ENCODE results near the gene NEK8.
"Not testable (repeated sequence)": the region's sequence is repeated elsewhere in the genome, so short reads cannot be mapped to it uniquely, and the experiment has no call there.

Gene NEK8

DNA sequence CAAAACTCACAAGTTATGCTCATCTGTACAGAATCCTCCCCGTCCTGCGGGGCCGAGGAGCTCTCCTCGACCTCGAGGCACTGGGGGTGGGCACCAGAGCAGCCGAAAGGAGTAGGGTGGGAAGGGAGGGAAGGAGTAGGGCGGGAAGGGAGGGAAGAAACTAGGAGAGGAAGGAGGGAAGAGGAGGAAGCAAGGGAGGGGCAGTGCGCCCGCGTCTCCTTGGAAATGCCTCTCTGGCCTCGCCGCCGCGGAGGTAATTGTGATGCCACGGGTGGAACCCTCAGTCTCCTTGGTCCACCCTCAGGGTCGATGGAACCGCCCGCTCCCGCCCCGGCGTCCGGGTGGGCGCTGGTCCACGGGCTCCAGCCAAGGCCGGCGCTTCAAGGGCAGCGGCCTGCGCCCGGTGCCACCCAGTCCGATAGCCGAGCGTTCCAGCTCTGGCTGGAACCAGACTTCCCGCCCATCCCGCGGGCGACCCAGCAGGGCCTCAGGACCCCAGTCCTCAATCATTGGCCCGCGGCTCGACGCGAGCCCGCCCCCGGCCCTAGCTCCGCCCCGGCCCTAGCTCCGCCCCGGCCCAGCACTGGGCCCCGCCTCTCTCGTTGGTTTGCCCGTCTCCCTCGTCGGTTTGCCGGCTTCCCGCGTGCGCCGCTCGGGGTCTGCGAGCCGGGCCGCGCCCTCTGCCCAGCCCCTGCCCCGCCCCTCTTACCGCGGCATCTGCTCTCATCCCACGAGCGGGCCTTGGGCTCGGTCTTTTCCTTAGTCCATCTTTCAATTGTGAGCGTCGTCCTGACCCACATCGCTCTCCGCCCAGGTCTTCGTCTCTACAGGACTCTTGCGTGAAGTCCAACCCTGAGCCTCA, 17.5 kb upstream of the NEK8 start:
- peak; percentile 81 for DNase-seq (ENCODE audit: low read depth)

DNA sequence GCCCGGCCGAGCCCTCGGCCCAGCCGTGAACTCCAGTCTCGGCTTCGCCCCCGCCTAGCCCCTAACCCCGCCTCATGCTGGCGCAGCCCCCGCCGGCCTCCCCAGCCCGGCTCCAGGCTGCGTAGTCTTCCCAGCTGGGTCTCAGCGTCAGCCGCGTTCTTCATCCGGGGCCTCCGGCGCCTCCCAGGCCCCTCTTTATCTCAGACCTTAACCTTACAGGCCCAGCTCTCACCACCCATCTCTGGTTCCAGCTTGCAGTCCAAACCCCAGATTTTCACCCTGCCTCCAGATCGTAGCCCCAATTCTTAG, 16.9 kb upstream of the NEK8 start, which contains the start of gene PROCA1:
TSS of gene PROCA1 (minus strand) at position 166 of the 309 bp plus-strand sequence. CDS start 228 bp downstream, outside the sequence.
- no peak for DNase-seq (ENCODE audit: low read depth)

DNA sequence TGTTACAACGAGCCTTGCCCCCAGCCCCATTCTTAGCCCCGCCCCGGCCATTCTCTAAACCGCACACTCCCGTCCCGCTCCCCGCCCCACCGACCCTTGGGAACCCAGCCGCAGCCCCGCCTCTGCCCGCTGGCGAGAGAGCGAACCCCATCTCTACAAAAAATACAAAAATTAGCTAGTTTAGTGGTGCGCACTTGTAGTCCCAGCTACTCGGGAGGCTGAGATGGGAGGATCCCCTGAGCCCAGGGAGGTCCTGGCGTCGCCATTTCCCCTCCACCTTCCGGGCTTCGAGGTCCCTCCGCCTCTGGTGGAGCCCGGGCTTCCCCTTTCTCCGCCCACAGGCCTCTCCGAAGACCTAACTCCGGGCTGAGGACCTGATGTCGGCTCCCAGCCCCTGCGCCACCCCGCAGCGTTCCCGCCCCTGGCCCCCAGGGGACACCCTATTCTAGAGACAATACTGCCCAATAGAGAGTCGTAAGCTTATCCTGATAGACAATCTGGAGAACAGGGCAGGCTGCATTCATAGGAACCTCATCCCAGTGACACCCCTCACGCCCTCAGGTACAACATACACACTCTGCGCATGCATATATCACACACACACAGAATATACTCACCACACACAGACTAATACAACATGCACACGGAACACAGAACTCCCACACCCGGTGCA, 16.4 kb upstream of the NEK8 start:
- DNase-seq (ENCODE audit: low read depth), result peak; percentile 53

DNA sequence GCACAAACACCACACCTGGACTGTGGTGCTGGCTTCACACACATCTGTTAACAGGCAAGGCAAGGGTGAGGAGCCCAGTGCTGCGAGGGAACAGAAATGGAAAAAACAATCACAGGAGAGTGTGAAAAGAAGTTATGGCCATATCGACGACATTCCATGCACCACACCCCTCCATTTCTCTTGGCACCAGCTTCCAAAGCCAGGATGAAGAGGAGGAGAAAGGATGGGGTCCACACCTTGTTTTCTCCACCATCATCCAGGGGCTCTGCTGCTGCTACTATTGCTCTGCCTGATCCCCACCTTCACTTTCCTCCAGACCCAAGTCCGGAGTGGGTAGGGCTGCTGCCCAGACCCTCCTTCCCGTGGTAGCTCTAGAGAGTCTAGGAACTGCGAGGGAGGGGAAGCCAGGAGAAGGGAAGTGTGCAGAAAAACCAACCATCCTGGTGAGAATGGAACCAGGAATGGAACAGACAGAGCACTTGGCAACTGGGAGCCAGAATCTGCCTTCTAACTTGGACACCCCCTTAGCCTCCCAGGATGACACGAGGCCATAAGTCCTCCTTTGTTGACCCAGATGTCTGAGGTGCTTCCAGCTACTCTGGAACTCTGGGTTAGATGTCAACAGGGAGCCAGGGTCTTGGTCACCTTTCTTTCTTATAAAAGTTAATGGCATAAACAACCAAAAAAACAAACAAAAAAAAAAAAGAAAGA, 15.7 kb upstream of the NEK8 start:
- DNase-seq (ENCODE audit: low read depth), result no peak

DNA sequence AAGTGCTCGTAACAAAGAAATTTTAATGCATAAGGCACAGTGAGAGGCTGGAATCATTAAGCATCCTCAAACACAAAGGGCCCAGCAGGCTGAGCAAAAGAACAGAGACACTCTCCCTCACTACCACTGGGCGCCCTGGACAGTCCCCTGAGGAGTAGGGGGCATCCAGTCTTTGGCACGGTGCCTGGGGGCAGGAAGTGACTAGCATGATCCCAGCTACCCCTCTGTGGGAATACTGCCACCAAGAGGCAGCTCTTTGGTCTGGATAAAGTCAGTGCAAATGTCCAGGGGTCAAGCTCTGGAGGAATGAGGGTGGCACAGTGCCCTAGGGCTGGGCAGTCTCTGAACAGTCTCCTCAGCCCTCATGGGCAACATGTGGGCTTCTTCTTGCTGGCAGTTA, 14.3 kb upstream of the NEK8 start:
- no peak for DNase-seq (ENCODE audit: low read depth)

DNA sequence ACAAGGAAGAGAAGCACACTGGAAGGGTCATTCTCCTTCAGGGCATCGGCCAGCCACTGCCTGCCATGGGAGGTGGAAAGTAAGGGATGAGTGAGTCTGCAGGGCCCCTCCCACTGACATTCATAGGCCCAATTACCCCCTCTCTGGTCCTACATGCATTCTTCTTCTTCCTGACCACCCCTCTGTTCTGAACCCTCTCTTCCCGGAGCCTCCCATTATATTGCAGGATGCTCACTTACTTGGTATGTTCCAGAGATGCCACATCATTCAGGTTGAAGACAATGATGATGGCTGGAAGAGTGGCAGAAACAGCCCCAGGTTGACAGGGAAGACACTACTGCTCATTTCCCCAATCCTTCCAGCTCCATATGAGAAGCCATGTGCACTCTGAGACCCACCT, 13.4 kb upstream of the NEK8 start:
- no peak for DNase-seq (ENCODE audit: low read depth)

DNA sequence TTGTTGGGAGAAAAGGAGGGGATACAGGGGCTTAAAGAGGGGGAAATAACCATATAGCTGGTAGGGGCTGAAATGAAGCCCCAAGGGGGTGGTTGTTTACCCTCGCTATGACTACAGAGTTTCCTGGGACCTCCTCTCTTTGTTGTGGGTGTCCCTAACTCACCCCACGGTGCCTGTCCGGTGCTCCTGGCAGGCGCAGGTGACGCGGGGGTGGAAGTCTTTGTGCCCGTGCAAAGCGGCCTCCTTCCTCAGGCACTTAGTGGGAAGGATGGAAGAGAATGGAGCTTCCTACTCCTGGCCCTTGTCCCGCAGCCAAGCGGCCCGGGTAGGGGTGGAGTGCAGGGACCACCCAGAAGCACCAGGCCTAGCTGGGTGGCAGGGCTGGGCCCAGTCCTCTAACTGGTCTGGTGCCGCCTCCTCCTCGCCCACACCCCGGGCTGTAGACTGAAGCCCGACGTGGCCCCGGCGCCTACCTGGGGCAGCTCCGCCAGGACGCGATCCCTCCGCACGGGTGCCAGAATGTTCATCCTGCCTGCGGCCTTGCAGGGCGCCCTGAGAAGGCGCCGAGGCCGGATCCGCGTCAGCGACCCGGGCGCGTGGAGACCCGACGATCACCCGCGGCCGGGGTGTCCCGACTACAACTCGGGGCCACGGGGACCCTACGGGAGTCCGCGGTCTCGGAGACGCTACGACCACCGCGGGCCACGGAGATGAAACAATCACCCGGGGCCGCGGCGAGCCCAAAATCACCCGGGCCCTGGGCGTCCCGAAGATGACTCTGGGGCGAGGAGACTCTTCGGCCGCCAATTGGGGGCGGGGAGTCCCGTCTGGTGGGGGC, 11.6 kb upstream of the NEK8 start:
- no peak for DNase-seq (ENCODE audit: low read depth)

DNA sequence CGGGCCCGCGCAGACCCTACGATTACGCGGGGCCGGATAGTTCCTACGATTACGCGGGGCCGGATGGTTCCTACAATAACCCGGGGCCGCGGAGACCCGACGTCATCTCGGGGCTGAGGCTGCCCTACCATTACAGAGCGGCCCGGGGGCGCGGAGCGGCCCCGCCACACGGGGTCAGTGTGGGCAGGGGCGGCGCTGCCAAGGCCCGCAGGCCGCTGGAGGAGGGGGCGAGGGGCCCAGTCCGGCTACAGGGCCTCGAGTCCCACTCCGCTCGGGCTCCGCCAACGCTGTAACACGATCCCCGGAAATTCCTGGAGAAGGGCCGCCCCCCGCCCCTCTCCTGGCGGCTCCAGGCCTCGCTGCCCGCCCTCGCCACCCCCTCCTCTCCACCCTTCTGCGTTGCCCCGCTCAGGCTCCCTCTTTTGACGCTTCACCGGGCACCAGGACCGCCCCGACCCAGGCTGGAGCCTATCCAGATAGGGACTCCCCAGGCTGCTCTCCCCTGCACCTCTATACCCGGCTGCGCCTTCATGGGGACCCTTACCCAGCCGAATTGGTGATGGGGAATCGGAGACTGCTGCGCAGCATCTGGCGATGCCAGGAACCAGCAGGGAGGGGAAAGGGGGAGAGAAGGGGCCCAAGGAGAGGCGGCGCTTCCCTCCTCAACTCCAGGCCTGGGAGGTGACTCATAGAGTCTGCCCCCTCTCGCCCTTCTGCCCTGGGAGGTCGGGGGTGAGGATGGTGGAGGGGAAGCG, 10.8 kb upstream of the NEK8 start, which contains the start of gene RAB34:
TSS of gene RAB34 (minus strand) at position 291 of the 755 bp plus-strand sequence. CDS start 602 bp downstream, outside the sequence.
- DNase-seq (ENCODE audit: low read depth), result no peak

DNA sequence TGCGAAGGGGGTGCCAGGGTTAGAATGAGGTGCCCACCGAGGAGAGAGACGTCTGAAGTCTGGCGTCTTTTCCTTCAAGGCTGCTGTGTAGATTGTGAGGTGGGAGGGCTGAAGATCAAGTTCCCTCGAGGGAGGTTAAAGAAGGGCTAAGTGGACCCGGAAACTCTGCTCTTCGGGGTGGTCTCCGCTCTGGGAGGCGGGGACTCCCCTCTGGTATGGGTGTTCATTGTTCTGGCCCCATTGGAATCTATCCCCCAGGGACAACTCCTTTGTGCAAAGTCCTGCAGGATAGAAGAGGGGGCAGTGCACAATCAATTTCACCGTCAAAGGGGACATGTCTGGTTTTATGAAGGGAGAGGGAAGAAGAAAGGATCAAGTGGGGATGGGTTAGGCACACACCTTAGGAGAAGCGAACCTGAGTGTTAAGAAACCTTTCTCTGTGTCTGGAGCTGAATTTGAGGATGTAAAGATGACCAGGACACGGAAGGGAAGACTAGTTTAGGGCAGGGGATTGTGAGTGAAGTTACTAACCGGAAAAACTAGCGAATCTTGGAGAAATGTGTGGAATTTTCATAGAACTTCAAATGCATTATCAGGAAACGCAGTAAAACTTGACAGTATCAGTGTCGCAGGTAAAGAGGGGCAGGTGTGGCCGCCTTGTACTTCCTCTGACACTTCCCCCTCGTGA, 10.1 kb upstream of the NEK8 start:
- DNase-seq (ENCODE audit: low read depth), result no peak

DNA sequence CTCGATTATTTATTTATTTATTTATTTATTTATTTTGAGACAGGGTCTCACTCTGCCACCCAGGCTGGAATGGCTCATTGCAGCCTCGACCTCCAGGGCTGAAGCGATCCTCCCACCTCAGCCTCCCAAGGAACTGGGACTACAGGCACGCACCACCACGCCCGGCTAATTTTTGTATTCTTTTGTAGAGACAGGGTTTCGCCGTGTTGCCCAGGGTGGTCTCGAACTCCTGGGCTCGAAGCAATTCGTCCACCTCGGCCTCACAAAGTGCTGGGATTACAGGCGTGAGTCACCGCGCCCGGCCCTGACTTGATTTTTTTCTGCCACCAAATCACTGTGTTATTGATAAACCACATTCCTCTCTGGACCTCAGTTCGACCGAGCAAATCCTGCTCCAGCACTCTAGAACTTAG, 9.6 kb upstream of the NEK8 start:
- no peak for DNase-seq (ENCODE audit: low read depth)

DNA sequence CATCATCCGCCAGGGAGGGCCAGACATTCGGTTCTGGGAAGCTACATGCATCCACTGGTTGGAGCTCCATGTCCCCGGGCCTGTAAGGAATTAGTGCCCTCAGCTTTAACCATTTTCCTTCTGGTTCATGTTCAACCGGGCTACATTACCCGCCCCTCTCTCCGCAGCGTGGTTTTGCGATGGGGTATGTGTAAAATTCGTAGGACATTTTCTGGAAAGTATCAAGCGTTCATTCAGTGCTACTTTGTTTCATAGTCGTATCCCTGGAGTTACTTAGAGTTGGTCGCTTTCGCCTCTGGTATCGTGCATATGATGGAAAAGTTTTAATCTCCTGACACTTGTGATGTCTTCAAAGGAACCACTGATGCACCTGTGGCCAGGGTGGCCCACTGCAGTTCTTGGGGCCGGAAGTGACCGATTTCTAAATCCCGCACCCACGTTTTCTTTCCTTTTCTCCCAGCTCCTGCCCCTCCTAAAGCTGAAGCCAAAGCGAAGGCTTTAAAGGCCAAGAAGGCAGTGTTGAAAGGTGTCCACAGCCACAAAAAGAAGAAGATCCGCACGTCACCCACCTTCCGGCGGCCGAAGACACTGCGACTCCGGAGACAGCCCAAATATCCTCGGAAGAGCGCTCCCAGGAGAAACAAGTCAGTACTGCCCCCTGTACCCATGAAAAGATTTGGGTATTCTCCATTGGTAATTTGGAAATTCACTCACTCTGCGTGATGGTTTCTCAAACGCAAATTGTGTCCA, 8.2 kb upstream of the NEK8 start:
- DNase-seq (ENCODE audit: low read depth), result peak; percentile 15

DNA sequence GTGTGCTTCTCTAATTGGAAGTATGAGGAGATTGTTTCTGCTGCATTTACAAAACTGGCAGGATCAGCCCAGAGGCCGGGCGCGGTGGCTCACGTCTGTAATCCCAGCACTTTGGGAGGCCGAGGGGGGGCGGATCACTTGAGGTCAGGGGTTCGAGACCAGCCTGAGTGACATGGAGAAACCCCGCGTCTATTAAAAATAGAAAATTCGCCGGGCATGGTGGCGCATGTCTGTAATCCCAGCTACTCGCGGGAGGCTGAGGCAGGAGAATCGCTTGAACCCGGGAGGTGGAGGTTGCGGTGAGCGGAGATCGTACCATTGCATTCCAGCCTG, 7.6 kb upstream of the NEK8 start:
- DNase-seq (ENCODE audit: low read depth), result not testable (repeated sequence)

DNA sequence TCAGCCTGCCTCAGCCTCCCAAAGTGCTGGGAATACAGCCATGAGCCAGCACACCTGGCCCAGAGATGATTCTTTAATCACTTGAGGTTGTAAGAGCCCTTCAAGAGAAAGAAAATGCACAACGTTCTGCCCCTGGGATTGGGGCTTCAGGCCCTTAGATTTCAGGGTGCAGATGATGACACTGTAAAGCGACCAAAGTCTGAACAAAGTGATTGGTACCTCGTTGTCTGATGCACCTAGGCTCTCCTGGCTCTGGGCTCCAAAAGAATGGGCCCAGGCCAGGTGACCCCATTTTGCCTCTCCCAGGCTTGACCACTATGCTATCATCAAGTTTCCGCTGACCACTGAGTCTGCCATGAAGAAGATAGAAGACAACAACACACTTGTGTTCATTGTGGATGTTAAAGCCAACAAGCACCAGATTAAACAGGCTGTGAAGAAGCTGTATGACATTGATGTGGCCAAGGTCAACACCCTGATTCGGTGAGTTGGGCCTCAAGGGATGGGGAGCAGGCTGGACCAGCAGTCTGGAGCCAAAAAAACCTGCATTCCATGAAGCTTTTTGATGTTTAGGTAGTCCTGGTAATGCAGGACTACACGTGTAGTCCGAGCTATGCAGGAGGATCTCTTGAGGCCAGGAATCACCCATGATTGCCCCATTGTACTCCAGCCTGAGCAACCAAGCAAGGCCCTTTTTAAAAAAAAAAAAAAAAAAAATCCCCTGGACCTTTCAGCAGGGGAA, 6.0 kb upstream of the NEK8 start:
- DNase-seq (ENCODE audit: low read depth), result no peak

DNA sequence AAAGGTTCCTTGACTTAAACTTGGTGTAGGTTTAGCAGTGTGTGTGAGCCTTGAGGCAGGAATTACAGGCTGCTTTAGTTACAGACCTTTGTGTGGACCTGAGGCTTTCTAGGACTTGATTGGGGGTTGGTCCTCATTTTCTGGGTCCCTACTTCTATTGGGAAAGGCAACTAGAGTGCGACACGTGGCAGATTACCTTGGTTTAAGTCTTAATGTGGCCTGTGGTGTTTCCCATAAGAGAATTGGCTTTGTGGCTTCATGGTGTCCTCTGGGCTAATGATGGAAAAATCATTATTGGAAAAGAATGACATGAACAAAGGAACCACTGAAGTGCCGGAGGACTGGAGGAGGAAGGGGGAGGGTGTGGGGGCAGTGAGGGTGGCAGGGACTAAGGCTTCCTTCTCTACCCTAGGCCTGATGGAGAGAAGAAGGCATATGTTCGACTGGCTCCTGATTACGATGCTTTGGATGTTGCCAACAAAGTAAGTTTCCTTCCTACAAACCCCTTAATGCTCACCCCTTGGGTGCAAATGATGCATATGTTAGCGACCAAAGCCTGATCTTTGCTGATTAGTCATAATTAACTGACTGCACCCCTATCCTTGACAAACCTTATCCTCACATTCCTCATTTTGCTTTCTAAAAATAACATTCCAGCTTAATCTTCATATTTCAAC, 5.3 kb upstream of the NEK8 start:
- no peak for DNase-seq (ENCODE audit: low read depth)

DNA sequence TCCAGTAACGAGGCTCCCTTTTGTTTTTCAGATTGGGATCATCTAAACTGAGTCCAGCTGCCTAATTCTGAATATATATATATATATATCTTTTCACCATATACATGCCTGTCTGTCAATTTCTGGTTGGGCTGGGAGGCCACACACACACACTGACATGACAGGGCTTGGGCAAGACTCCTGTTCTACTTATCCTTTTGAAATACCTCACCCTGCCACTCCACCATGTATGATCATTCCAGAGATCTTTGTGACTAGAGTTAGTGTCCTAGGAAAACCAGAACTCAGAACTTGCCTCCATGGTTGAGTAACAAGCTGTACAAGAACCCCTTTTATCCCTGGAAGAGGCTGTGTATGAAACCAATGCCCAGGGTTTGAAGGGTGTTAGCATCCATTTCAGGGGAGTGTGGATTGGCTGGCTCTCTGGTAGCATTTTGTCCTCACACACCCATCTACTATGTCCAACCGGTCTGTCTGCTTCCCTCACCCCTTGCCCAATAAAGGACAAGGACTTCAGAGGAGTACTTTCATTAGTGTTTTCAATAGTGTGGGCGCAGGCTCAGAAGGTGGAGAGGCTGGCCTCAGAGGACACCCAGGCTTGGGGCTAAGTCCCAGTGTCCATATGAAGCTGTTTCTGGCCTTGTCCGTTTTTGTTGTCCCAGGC, 4.6 kb upstream of the NEK8 start:
- not testable (repeated sequence) for DNase-seq (ENCODE audit: low read depth)

DNA sequence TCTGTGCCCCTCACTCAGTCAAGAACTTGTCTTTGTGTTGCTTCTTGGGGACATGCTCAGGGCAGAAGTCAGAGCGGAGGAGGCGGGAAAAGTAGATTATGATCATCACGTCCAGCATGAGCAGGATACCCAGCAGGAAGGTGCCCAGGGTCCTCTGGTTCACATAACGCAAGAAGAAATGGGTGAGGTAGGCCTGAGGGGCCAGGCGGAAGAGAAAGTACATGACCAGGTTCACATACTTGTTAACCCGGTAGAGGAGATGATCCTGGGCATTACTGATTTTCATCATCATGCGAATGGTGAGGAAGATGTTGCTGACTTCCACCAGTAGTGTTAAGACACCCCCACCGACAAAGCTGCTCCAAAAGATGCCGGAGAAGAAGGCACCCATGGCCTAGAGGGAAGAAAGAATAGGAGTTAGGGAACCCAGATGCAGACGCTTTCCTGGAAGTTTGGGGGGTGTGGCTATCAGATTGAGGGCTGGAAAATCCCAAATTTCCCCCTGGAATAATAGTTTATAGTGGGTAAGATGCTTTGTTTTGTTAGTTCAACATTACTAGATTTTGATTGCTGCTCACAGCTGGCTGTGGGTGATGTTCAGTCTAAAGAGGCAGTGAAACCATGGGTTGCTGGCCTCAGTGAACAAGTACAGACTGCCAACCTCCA, 4.0 kb upstream of the NEK8 start:
- no peak for DNase-seq (ENCODE audit: low read depth)

DNA sequence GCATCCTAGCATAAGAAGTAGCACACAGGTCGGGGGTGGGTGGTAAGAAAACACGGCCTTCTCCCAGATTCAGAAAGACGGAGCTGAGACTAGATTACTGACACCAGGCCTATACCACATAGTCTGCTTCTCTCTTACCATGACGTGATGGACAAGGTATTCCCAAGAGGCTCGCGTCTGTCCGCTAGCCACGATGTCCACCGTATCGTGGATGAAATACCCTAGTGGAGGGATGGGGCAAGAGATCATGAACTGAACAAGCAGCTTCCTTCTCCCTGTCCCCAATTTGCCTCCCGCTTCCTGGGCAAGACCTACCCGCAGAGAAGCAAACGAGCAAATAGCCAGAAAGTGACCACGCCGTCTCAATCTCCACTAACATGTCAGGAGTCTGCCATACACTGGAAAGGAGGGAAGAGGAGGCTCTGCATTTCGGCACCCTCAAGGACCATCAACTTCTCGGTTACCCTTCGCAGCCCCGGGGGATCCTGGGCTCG, 3.4 kb upstream of the NEK8 start:
- DNase-seq (ENCODE audit: low read depth), result no peak

Measured in activated T-helper 9 cell treated with anti-CD3 and anti-CD28 coated beads, Interleukin-2, amount 50 U/mL, for 16 hours (primary cell).